Activated naive CD4-positive, alpha-beta T cell treated with anti-CD3 and anti-CD28 coated beads, Interleukin-2, amount 10 ng/mL, durations not matched to agents 7 days and 5 days (primary cell): Measurements from ENCODE around the gene TMEM235.

Source experiments
- CTCF ChIA-PET: fragments of 350-600 bp; sonication (Branson Sonifier 250); formaldehyde crosslinking; loops from one replicate; lab custom pipeline; 2021; ENCODE audit warnings: antibody characterized with exemption; lab: Charles Lee
- DNase-seq: peaks from one replicate; pipeline ENCODE4 v3.0.0-alpha.2; 2020
- H3K27ac Mint-ChIP-seq: one replicate; pipeline ENCODE4 v1.8.0; 2021; ENCODE audit warnings: mild to moderate bottlenecking, moderate library complexity, mixed read lengths
- H3K27me3 Mint-ChIP-seq: one replicate; pipeline ENCODE4 v1.8.0; 2021; ENCODE audit warnings: mild to moderate bottlenecking, mixed read lengths
- H3K36me3 Mint-ChIP-seq: one replicate; pipeline ENCODE4 v1.8.0; 2021; ENCODE audit warnings: mixed read lengths
- H3K4me1 Mint-ChIP-seq: one replicate; pipeline ENCODE4 v1.8.0; 2021; ENCODE audit warnings: mixed read lengths
- H3K4me3 Mint-ChIP-seq: one replicate; pipeline ENCODE4 v1.8.0; 2021; ENCODE audit warnings: mild to moderate bottlenecking, moderate library complexity, mixed read lengths
- H3K9me3 Mint-ChIP-seq: one replicate; pipeline ENCODE4 v1.8.0; 2021; ENCODE audit warnings: mixed read lengths

Gene TMEM235

DNA sequence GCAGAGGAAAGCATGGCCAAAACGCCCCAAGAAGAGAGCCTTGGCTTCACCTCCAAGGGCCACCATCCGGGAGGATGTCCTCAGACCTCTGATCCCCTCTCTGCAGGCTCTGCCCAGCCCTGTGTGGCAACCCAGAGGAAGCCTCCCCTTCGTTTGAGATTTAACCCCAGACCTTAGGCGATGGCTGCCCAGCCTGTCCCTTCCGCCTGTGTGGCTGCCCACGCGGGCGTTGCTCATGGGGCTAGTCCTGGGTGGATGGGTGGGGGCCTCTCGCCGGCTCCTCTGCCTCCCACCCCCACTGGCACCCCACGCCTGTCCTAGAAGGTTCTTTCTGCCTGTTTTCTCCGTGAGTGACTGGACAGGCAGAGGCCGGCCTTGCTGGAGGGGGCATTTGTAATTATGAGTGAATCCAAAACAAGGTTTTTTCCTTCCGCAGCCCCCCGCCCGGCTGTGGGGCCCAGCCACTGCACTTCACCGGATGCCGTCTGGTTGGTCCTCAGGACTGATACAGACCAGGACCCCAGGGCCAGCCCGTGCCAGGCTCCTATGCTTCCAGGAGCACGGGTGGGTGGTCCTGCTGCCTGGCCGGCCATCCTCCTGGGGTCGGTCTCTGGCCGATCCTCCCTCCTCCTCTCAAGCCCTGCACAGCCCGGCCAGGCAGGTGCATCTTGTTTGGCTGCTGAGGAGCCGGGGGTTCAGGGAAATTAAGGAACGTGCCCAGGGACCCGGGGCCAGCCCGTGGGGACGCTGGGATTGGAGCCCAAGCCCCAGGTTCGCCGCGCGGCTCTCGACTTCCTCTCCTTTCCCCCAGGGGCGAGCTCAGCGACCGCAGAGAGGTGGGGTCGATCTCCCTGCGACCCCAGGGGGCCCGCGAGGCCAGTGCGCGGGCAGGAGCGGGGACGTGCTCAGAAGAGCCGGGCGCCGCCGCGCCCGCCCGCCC lies at the start of gene TMEM235:
Gene TMEM235, plus strand, starts transcription at position 636 of the 940 bp plus-strand sequence. CDS start 393 bp downstream, outside the sequence.
- no peak within 1 kb of the TSS for H3K27ac Mint-ChIP-seq
- peaks cover under 1% of the 10 kb centered on the region for H3K36me3 Mint-ChIP-seq
- H3K4me3 Mint-ChIP-seq, result no peak within 1 kb of the TSS
- DNase-seq, result no peak
- peaks cover 11% of the 10 kb centered on the region for H3K4me1 Mint-ChIP-seq
- H3K27me3 Mint-ChIP-seq, result peaks cover 86% of the 10 kb centered on the region
- CTCF ChIA-PET, result interaction anchor here (1.0 kb wide), 1 partner anchor 16 kb away, joined by 4 read pairs; no protein-coding TSS in a partner anchor
- H3K9me3 Mint-ChIP-seq, result no peaks in the 10 kb centered on the region

- CTCF ChIA-PET, result interaction anchor here (1.6 kb wide), 1 partner anchor 47 kb away, joined by 4 read pairs; no protein-coding TSS in a partner anchor
- H3K4me1 Mint-ChIP-seq, result peaks cover 67% of the 10 kb centered on the region
- DNase-seq, result no peak
- H3K27me3 Mint-ChIP-seq, result no peaks in the 10 kb centered on the region
- H3K36me3 Mint-ChIP-seq, result peaks cover 42% of the 10 kb centered on the region
- peak overlapping the region; percentile 8 for H3K27ac Mint-ChIP-seq
- no peaks in the 10 kb centered on the region for H3K9me3 Mint-ChIP-seq
- H3K4me3 Mint-ChIP-seq, result no peak overlapping the region
These were observed 48.9 kb upstream of the TMEM235 start for GRCh38 chr17:78182504-78182903.

- CTCF ChIA-PET, result interaction anchor here (1.3 to 1.8 kb wide), 3 partner anchors 12 to 71 kb away, joined by 3 to 4 read pairs (median 4); no protein-coding TSS in a partner anchor
- peaks cover 40% of the 10 kb centered on the region for H3K36me3 Mint-ChIP-seq
- H3K4me1 Mint-ChIP-seq, result peaks cover 72% of the 10 kb centered on the region
- H3K9me3 Mint-ChIP-seq, result no peaks in the 10 kb centered on the region
- H3K4me3 Mint-ChIP-seq, result no peak overlapping the region
- no peak for DNase-seq
- H3K27me3 Mint-ChIP-seq, result no peaks in the 10 kb centered on the region
- H3K27ac Mint-ChIP-seq, result no peak overlapping the region
These were observed 47.5 kb upstream of the TMEM235 start for GRCh38 chr17:78183916-78184315.

GRCh38 chr17:78184351-78184750 lies 47.1 kb upstream of the TMEM235 start:
- Mint-ChIP-seq H3K27ac (no peak overlapping the region), H3K4me1 (peaks cover 68% of the 10 kb centered on the region), H3K27me3 (no peaks in the 10 kb centered on the region), H3K9me3 (no peaks in the 10 kb centered on the region), H3K4me3 (peak overlapping the region; percentile 87), H3K36me3 (peaks cover 37% of the 10 kb centered on the region)
- CTCF ChIA-PET, result interaction anchor here (1.3 to 1.8 kb wide), 2 partner anchors 12 to 72 kb away, joined by 3 to 4 read pairs; no protein-coding TSS in a partner anchor
- no peak for DNase-seq

DNA sequence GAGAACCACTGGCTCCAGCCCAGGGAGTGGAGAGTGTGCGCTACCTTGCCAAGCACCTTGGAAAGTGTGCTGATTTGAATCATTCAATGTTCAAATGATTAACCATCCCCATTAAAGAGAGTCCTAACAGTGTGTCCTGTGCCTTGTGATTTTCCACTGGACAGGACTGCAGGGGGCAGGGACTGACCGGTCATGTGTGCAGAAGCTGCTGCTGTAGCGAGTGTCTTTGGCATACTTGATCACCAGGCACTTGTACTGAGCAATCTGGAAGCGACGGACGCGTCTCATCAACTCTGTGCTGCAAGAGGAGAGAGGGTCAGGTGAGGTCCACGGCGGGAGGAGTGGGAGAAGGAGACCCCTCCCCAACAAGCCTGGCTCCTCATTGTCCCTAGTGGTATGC lies 46.6 kb upstream of the TMEM235 start:
- CTCF ChIA-PET, result interaction anchor here (1.3 to 2.1 kb wide), 3 partner anchors 13 to 72 kb away, joined by 3 to 6 read pairs (median 4); no protein-coding TSS in a partner anchor

GRCh38 chr17:78185981-78186691 lies 45.3 kb upstream of the TMEM235 start:
- Mint-ChIP-seq H3K9me3 (no peaks in the 10 kb centered on the region), H3K36me3 (peaks cover 28% of the 10 kb centered on the region), H3K4me3 (peak overlapping the region; percentile 87), H3K4me1 (peaks cover 58% of the 10 kb centered on the region), H3K27ac (peak overlapping the region; percentile 78), H3K27me3 (no peaks in the 10 kb centered on the region)
- CTCF ChIA-PET, result interaction anchor here (0.7 to 2.1 kb wide), 4 partner anchors 10 to 51 kb away, joined by 3 to 9 read pairs (median 5); no protein-coding TSS in a partner anchor
- peak; percentile 49 for DNase-seq

More for the DNA sequence above, 46.6 kb upstream of the TMEM235 start:
- H3K27ac Mint-ChIP-seq, result no peak overlapping the region
- H3K4me3 Mint-ChIP-seq, result peak overlapping the region; percentile 87
- H3K27me3 Mint-ChIP-seq, result no peaks in the 10 kb centered on the region
- H3K9me3 Mint-ChIP-seq, result no peaks in the 10 kb centered on the region
- H3K36me3 Mint-ChIP-seq, result peaks cover 34% of the 10 kb centered on the region
- peaks cover 66% of the 10 kb centered on the region for H3K4me1 Mint-ChIP-seq
- no peak for DNase-seq

DNA sequence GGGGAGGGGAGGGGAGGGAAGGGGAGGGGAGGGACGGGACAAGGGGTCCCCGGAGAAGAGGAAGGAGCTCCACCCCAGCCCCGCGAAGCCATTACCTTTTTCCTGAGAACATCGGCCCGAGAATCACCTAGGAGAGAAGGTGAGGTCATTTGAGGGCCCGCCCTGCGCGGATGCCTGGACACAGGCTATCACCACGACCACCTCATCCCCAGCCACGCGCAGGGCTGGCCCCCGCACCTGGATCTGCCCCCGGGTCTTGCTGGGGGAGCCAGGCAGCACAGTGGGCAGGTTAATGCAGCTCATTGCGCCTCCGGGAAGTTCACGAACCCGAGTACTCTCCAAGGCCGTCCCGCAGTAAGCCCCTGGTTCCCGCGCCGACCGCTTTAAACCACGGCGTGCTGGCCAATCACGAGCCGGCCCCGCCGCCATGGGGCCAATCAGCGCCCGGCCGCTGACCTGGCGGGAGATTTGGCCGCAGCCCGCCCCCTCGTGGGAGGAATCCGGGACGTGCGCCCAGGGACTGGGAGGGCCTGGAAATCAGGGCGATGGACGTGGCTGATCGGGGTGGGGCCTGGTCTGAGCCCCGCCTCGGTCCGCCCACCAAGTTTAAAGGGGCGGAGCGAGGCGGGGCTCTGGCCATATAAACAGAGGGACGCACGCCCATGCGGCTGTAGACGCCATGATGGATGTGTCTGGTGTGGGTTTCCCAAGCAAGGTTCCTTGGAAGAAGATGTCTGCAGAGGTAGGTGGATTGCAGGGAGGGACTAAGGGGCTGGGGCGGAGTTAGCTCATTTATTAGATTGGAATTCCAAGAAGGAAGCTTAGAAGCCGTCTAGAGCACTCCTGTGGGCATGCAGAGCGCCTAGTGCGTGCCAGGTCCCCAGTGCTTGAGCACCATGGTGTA lies 44.5 kb upstream of the TMEM235 start, which contains the start of the genes AFMID and TK1:
Gene AFMID, plus strand, starts transcription at position 671 of the 904 bp plus-strand sequence. Its CDS starts 9 bp downstream, at position 680.
Gene TK1, minus strand, starts transcription at position 361 of the 904 bp plus-strand sequence. Its CDS starts 58 bp downstream, at position 303.
- no peaks in the 10 kb centered on the region for H3K9me3 Mint-ChIP-seq
- DNase-seq, result peak; percentile 95
- H3K4me1 Mint-ChIP-seq, result peaks cover 54% of the 10 kb centered on the region
- H3K36me3 Mint-ChIP-seq, result peaks cover 23% of the 10 kb centered on the region
- CTCF ChIA-PET, result interaction anchor here (1.3 to 2.1 kb wide), 3 partner anchors 10 to 52 kb away, joined by 4 to 9 read pairs (median 6); no protein-coding TSS in a partner anchor
- peak within 1 kb of the TSS; percentile 87 for H3K4me3 Mint-ChIP-seq
- H3K27ac Mint-ChIP-seq, result peak within 1 kb of the TSS; percentile 78
- H3K27me3 Mint-ChIP-seq, result no peaks in the 10 kb centered on the region

GRCh38 chr17:78196716-78197115 lies 34.7 kb upstream of the TMEM235 start:
- CTCF ChIA-PET, result interaction anchor here (1.5 kb wide), 1 partner anchor 21 kb away, joined by 4 read pairs; no protein-coding TSS in a partner anchor
- H3K4me1 Mint-ChIP-seq, result peaks cover 6% of the 10 kb centered on the region
- no peak overlapping the region for H3K4me3 Mint-ChIP-seq
- H3K27ac Mint-ChIP-seq, result no peak overlapping the region
- H3K9me3 Mint-ChIP-seq, result no peaks in the 10 kb centered on the region
- no peaks in the 10 kb centered on the region for H3K27me3 Mint-ChIP-seq
- H3K36me3 Mint-ChIP-seq, result peaks cover 17% of the 10 kb centered on the region
- no peak for DNase-seq

DNA sequence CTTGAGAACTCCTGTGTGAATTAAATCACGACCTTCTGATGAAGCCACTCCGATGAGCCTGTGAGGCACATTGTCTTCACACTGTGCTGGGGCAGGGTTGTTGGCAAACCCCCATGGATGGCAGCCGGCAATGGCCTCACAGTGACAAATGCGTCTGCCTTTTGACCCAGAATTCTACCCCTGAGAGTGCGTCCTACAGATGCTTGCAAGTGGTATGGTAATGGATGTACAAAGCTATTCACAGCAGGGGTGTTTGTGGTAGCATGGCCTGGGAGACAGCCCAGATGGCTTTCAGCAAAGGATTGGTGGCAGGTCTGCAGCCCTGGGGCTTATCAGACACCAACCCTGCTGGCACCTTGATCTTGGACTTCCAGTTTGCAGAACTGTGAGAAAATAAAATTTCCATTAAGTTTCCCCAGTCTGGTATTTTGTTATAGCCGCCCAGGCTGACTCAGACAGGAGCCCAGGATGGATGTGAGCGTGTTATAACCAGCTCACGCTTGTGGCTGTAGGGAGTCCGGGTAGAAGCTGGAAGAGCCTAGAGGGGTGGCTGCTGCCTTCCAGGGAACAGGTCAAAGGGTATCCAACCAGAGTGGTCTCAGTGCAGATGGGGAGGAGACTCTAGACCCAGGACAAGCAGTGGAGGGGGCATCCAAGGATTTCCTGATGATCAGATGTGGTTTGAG lies 34.1 kb upstream of the TMEM235 start:
- no peaks in the 10 kb centered on the region for H3K9me3 Mint-ChIP-seq
- CTCF ChIA-PET, result interaction anchor here (1.0 to 1.5 kb wide), 2 partner anchors 21 to 54 kb away, joined by 3 to 4 read pairs; no protein-coding TSS in a partner anchor
- peaks cover 6% of the 10 kb centered on the region for H3K4me1 Mint-ChIP-seq
- H3K36me3 Mint-ChIP-seq, result peaks cover 17% of the 10 kb centered on the region
- no peak for DNase-seq
- H3K4me3 Mint-ChIP-seq, result no peak overlapping the region
- no peak overlapping the region for H3K27ac Mint-ChIP-seq
- H3K27me3 Mint-ChIP-seq, result no peaks in the 10 kb centered on the region

- CTCF ChIA-PET, result no interaction called here
- H3K4me3 Mint-ChIP-seq, result no peak overlapping the region
- H3K27ac Mint-ChIP-seq, result no peak overlapping the region
- no peaks in the 10 kb centered on the region for H3K27me3 Mint-ChIP-seq
- no peak for DNase-seq
- peaks cover 10% of the 10 kb centered on the region for H3K36me3 Mint-ChIP-seq
- no peaks in the 10 kb centered on the region for H3K9me3 Mint-ChIP-seq
- peaks cover 6% of the 10 kb centered on the region for H3K4me1 Mint-ChIP-seq
These were observed 31.0 kb upstream of the TMEM235 start for GRCh38 chr17:78200451-78200850.

DNA sequence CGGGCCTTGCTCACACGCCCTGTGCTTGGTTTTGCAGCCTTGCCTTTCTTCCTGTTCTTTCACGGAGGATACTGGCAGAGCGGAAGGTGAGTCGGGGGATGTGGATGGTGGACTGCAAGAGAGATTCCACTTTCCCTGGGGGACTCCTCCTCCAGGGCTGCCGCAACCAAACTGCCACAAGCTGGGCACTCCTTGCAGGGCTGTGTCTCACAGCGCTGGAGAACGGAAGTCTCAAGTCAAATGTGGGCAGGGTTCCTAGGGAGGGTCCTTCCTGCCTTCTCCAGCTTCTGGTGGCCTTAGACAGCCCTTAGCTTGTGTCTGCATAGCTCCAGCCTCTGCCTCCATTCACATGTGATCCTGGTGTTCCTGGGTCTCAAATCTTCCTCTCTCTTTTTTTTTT lies 28.8 kb upstream of the TMEM235 start:
- peaks cover 6% of the 10 kb centered on the region for H3K4me1 Mint-ChIP-seq
- no peak overlapping the region for H3K27ac Mint-ChIP-seq
- DNase-seq, result no peak
- H3K27me3 Mint-ChIP-seq, result no peaks in the 10 kb centered on the region
- H3K4me3 Mint-ChIP-seq, result no peak overlapping the region
- peaks cover 4% of the 10 kb centered on the region for H3K36me3 Mint-ChIP-seq
- no peaks in the 10 kb centered on the region for H3K9me3 Mint-ChIP-seq
- CTCF ChIA-PET, result interaction anchor here (0.7 kb wide), 1 partner anchor 11 kb away, joined by 3 read pairs; no protein-coding TSS in a partner anchor

GRCh38 chr17:78204387-78205123 lies 26.9 kb upstream of the TMEM235 start:
- H3K9me3 Mint-ChIP-seq, result no peaks in the 10 kb centered on the region
- H3K27ac Mint-ChIP-seq, result no peak overlapping the region
- no peak overlapping the region for H3K4me3 Mint-ChIP-seq
- DNase-seq, result no peak
- H3K27me3 Mint-ChIP-seq, result no peaks in the 10 kb centered on the region
- H3K4me1 Mint-ChIP-seq, result no peaks in the 10 kb centered on the region
- CTCF ChIA-PET, result no interaction called here
- no peaks in the 10 kb centered on the region for H3K36me3 Mint-ChIP-seq
